Measurements from ENCODE around the gene MRPL41.
A peak's percentile ranks its signal among the peaks of the same experiment; 100 is the strongest.
"Not testable (repeated sequence)": the region's sequence is repeated elsewhere in the genome, so short reads cannot be mapped to it uniquely, and the experiment has no call there.

Gene MRPL41

DNA sequence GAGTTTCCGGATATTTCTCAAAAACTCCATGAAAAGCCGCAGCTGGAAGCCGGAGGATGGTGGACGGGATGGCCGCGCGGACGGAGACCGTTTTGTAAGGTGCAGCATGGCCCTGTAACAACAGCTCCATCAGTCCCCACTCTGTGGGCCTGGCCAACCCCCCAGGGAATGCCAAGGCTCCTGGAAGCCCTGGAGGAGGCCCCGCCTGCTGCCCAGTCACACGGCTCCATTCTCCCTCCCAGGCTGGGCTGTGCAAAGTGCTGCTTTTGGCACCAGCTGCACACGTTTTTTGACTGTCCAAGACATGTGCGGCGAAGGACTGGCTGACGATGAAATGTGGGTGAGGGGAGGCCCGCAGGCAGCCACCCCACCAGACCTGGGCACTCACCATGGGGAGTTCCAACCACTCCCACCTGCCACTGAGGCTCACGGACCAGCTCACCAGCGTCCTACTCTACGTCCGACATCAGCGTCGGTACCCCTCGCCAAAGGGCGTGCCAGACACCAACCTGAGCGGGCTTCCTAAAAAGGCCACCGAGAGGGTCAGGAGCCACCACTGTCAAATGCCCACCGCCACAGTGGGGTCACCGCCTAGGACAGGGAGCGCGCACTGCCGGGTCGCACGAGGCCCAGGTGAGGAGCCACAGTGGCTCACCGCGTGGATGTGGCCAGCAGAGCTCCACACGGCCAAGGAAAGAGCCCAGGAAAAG lies 28.8 kb upstream of the MRPL41 start:
- DNase-seq: no peak

DNA sequence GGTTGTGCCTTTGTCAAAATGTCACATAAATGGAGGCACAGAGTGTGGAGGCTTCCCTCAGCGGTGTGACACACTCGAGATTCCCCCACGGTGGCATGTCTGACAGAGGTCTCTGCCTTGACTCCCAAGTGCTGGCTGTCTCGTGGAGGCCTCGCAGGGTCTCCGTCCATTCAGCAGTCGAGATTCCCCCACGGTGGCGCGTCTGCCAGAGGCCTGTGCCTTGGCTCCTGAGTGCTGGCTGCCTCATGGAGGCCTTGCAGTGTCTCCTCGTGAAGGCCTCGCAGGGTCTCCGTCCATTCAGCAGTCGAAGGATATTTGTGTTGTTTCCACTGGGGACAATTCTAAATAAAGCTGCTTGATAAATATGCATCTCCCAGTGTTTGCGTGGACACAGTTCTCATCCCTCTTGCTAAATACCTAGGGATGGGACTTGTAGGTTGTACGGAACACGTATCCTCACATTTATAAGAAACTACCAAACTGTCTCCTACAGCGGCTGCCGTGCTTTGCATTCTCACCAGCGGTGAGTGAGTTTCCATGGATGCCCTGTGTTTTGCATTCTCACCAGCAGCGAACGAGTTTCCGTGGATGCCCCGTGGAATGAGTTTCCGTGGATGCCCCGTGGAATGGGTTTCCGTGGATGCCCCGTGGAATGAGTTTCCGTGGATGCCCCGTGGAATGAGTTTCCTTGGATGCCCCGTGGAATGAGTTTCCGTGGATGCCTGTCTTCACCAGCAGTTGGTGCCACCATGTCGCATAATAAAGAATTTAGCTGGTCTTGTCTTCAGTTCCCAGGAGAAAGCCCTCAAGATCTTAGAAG lies 27.3 kb upstream of the MRPL41 start:
- no peak for DNase-seq

DNA sequence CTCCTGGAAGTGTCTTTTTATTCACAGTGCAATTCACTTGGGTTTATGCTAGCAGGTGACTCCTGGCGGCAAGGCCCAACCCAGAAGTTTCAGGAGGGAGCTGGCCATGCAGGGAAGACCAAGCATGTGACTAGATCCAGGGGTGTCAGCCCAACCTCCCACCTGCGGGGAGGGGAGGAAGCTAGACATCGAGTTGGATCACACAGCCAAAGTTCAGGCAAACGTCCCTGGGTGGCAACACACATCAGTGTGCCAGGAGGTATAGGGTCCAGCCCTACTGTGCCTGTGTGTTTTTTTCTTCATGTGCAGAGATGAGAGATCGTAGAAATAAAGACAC lies 26.7 kb upstream of the MRPL41 start:
- no peak for DNase-seq

DNA sequence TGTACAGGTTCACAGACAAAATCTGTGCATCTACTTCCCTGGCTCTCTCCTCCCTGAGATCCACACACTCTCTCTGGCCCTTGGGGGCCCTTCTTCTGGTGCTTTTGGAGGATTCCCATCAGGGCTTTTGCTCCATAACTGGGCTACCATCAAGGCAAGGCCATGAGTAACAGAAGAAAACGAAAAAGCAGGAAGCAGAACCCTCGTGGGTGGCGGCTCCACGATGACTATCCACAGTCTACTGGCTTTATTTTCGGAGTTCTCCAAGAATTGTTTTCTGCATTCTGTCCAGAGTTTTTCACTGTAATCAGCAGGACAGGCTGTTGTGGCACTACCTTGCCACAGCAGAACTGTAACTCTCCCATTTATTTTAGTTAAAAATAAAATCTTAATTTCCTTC lies 21.3 kb upstream of the MRPL41 start:
- no peak for DNase-seq

DNA sequence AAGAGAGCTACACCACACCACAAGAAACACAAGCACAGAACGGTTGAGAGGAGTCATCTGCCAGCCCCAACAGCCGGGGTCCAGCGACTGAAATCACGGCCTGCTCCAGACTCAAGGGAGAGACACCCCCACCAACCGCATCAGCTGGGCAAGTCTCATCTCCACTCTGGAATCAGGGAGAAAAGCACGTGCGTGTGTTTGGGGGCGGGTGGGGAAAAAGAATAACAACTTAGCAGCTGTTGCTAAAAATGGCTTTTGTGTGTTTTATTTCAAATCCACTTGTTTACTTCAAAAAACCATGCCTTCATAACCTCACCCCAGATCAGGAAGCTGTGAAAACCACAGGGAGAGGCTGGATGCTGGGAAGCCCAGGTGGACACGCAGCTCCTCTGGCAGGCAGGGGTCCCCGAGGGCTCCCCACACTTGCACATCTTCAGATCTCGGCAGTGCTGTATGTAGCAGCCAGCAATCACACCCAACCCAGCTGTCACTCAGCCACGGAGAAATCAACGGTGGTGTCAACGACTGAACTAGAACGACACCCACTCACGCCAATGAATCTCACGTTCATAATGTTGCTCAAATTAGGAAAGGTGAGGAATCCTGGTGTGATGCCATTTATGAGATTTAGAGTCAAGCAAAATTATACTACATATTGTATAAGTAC lies 20.4 kb upstream of the MRPL41 start:
- DNase-seq: no peak

DNA sequence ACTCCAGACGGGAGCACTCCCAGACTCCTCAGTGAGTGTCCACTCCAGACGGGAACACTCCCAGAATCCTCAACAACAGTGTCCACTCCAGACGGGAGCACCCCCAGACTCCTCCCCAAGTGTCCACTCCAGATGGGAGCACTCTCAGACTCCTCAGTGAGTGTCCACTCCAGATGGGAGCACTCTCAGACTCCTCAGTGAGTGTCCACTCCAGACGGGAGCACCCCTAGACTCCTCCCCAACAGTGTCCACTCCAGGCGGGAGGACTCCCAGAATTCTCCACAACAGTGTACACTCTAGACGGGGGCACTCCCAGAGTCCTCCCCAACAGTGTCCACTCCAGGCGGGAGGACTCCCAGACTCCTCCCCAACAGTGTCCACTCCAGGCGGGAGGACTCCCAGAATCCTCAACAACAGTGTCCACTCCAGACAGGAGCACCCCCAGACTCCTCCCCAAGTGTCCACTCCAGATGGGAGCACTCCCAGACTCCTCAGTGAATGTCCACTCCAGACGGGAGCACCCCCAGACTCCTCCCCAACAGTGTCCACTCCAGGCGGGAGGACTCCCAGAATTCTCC lies 18.7 kb upstream of the MRPL41 start:
- not testable (repeated sequence) for DNase-seq

DNA sequence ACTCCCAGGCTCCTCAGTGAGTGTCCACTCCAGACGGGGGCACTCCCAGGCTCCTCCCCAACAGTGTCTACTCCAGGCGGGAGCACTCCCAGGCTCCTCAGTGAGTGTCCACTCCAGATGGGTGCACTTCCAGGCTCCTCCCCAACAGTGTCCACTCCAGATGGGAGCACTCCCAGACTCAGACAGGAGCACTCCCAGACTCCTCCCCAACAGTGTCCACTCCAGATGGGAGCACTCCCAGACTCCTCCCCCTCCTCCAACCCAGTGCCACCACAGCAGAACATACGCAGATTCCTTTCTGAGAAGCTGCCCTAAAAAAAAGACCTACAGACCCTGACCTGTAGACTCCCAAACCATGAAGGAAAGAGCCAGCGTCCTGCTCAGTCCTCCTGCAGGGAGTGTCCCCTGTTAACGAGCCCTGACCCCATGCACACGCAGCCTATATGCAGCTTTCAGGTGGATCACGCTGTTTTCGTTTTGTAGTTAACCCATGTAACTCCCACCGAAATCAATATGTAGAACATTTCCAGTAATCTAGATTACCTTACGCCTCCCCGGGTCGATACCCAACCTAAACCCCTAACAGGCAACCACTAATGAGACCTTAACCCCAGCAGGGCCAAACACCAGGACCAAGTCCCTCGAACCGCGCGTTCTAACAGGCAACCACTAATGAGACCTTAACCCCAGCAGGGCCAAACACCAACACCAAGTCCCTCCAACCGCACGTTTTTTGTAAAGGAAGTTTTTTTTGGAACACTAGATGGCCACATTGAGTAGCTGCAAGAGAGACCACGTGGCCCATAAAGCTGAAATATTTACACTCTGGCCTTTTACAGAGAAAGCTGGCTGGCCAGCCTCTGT lies 17.2 kb upstream of the MRPL41 start:
- DNase-seq: no peak

DNA sequence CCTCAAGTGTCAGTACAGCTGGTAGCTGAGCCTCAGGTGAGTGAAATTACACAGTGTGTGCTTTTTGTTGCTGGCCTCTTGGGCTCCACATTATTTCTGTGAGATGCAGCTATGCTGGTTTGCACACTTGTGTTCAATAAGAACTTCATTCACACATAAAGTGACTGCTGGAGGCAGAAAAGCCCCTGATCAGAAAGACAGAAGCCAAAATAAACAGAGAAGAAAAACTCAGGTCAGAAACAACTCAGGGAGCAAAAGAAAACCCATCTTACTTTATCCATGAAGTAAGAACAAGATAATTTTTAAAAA lies 16.6 kb upstream of the MRPL41 start:
- DNase-seq: no peak

DNA sequence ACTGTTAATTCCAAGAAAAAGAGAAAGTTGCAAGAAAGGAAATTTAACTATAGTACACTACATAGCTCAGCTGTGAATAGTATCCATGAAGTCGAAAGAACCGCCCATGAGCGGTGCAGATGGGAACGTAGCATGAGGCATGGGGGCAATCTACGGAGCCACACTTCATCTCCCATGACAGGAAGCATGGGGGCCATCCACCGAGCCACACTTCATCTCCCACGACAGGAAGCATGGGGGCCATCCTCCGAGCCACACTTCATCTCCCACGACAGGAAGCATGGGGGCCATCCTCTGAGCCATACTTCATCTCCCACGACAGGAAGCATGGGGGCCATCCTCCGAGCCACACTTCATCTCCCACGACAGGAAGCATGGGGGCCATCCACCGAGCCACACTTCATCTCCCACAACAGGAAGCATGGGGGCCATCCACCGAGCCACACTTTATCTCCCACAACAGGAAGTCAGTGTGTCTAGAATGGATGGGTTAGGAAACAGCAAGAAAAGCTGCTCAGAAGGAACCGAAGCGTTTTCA lies 15.0 kb upstream of the MRPL41 start:
- DNase-seq: not testable (repeated sequence)

DNA sequence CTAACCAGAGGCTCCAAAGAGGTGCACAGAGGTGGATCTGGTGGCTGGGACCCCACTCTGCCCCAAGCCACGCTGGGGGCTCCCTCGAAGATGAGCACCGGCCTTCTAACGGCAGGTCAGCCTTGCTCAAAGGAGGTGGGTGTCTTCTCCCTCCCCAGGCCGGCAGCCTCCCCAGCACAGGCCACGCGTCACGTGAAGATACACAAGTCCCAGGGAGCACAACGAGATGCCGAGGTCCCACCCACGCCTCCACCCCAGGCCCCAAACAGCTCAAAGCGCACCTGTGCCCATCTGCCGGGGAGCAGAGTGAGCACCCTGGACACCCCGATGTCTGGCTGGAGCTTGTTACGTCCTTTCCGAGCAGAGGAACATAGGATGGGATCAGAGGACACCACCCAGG lies 13.6 kb upstream of the MRPL41 start:
- no peak for DNase-seq

DNA sequence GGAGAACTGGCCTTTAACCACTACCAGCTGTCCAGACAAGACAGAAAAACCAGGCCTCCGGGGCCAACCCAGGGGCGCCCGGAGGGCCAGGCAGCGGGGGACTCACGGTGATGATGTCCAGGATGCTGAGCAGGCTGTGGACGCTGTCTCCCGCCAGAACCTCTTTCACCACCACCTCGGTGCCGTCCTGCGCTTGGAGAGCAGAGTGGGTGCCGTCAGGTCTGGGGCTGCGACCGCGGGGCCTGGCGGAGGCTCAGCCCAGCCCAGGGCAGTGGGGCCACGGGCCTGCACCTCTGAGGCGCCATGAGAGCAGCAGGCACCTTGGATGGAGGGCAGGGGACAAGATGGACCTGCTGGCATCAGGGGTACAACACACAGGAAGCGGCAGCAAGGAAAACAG lies 11.1 kb upstream of the MRPL41 start:
- no peak for DNase-seq

DNA sequence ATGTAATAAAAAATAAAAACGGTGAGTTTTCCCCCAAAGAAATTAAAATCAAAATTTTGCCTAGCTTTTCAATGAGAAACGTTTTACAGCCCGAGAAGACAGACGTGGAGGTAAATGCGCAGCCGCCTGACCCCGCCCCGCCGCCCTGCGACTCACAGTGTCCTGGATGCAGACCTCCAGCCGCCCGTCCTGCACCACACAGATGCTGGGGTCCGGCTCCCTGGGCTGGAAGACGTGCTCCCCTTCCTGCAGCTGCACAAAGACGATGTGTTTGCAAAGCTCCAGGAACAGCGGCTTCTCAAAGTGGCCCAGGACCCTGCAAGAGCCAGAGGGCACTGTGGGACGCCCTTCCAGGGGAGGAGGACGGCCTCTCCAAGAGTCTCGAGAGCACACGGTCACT lies 9.2 kb upstream of the MRPL41 start:
- DNase-seq: no peak

DNA sequence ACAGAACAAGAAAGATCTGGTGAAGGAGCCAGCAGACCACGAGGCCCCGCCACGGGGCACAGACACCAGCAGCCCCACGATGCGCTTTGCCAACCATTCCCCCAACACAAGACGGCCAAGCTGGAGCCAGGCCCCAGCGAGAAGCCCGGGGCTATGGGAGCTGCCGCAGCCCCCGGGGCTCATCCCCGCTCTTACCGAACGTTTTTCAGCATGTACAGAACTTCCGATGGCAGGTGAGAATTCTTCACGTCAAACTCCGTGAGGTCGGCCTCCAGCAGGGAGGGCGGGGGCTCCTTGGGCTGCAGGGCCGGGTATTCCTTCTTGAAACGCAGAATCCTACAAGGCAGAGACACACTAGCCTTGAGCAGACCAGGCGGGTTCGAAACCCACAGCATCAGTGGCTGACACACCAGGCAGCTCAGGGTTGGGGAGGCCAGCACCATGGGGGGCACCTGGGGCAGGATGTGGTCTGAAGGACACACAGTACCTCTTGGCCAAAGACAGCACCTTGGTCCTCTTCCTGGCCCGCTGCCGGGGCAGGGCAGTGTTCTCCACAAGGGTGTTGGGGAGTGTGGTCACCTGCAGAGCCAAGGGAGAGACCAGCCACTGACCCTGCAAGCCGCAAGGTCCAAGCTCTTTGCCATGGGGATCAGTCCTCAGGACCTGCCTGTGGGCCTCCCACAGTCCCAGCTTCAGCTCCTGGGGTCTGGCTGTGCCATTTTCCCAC lies 8.3 kb upstream of the MRPL41 start:
- DNase-seq: no peak

DNA sequence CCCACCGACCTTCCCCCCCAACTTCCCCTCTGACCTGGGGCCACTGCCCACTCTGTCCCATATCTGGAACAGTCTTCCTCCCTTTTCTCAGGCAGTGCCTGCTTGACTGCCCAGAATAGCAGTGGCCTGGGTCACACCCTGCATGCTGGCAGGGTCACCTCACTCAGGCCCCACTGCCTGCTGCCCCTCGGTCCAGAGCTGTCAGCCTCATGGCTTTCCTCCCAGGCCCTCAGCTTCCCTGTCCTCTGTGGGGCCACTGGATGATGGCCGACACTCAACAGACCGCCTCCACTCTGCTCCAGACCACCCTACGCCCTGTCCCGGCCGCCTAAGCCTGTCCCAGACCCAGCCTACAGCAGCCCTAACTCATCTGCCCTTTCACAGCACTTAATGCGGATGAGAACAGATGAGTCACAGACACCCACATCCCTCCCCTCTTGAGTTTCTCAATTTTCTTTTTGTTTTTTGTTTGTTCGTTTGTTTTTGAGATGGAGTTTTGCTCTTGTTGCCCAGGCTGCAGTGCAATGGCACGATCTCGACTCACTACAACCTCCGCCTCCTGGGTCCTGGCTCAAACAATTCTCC lies 7.4 kb upstream of the MRPL41 start:
- no peak for DNase-seq

DNA sequence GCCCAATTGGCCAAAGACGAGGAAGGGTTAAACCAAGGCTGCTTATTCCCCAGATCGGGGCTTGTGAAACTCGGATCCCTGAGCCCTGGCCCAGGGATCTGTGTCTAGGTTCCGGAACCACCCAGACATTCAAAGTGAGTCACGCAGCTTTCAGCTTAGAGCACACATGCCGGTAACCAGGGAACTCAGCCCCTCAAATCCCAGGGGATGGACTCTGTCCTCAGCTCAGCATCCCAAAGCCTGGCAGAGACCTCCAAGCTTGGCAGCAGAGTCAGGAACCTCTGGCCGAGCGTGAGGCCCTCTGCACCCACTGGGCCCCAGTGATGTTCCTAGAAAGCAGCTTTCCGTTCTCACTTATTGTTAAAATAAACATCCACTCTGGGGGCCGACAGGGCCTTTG lies 6.6 kb upstream of the MRPL41 start:
- DNase-seq: no peak

DNA sequence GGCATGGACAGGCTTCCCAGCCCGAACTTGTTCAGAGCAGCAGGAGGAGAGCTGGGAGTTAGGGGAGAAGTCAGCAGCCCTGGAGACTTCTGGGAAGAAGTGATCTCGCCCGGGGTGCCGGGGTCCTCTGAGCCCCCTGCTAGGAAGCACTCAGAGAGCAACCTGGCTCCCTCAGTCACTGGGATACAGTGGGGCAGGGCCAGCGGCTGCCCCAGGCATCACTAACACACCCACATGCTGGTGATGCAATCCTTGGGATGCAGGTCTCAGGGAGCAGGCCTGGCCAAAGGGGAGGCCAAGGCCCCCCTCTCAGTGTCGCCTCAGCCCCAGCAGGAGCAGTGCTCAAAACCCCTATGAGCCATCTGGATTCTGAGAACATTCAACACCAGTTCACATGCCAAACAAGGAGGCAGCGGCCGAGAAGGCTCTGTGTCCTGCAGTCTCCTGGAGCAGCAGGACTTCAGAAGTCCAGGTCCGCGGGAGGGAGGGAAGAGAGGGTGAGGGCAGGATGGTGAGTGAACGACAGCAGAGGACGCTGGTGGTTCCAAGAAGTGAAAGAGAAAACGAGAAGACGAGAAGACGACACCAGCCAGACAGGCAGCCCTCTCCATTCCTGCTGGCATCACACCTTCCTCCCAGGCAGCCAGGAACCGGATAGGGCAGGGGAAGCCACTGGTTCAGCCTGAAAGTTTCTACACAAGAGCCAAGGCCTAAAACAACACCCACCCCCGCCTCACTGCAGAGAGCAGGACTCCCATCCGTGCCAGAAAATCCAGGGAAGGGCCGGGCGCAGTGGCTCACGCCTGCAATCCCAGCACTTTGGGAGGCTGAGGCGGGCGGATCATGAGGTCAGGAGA lies 3.8 kb upstream of the MRPL41 start:
- no peak for DNase-seq

DNA sequence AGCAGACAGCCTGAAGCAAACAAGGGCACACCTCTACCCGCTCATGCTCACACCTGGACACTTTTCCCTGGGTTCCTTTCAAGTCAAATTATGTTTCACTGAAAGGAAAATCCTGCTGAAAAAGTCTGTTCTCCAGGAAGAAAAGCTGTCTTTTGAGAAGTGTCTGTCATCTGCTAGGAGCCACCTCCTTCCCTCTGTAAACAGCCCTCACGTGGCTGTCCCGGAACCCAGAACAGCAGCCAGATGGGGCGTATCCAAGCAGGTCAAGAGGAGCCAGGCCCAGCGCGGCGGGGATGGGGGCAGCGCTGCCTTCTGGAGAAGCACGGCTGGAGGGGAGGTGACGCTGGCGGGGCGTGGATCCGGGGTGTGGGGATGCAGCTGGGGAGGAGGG lies 1.5 kb upstream of the MRPL41 start, which contains the start of gene PNPLA7:
TSS of gene PNPLA7 (minus strand) at position 172 of the 391 bp plus-strand sequence. CDS start 205 bp downstream, outside the sequence.
- peak; percentile 26 for DNase-seq

DNA sequence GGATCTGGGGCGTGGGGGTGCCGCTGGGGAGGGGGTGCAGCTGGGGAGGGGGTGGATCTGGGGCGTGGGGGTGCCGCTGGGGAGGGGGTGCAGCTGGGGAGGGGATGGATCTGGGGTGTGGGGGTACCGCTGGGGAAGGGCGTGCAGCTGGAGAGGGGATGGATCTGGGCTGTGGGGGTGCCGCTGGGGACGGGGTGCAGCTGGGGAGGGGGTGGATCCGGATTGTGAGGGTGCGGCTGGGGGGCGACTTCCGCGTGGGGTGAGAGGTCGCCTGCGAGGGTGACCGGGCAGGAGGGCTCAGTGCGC lies 768 bp upstream of the MRPL41 start:
- DNase-seq: not testable (repeated sequence)

DNA sequence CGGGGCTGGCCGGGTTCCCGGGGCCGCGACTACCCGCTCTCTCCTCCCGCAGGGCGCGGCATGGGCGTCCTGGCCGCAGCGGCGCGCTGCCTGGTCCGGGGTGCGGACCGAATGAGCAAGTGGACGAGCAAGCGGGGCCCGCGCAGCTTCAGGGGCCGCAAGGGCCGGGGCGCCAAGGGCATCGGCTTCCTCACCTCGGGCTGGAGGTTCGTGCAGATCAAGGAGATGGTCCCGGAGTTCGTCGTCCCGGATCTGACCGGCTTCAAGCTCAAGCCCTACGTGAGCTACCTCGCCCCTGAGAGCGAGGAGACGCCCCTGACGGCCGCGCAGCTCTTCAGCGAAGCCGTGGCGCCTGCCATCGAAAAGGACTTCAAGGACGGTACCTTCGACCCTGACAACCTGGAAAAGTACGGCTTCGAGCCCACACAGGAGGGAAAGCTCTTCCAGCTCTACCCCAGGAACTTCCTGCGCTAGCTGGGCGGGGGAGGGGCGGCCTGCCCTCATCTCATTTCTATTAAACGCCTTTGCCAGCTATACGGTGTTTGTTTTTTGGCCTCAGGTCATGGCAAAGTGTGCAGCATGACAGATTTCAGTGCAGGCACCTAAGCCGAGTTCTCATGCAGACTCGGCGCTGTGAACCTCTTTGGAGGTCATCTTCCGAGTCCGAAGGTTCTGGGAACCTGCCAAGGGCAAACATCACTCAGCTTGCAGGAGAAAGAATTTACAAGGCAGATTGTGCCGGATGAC lies 516 bp downstream of the MRPL41 start:
- DNase-seq: no peak

DNA sequence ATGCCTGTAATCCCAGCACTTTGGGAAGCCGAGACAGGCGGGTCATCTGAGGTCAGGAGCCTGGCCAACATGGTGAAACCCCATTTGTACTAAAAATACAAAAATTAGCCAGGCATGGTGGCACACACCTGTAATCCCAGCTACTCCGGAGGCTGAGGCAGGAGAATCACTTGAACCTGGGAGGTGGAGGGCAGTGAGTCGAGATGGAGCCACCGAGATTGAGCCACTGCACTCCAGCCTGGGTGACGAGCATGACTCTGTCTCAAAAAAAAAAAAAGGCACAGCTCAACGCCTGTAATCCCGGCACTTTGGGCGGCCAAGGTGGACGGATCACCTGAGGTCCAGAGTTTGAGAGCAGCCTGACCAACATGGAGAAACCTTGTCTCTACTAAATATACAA lies 2.0 kb downstream of the MRPL41 start:
- DNase-seq: not testable (repeated sequence)

Measured in activated CD4-positive, alpha-beta T cell treated with anti-CD3 and anti-CD28 coated beads for 1 hour (primary cell).